GM21447 (cell line): ENCODE data around the gene PRKCH.
"Not testable (repeated sequence)": the region's sequence is repeated elsewhere in the genome, so short reads cannot be mapped to it uniquely, and the experiment has no call there.

Source experiments
- ATAC-seq: cut with Tn5 transposase; IDR thresholded peaks from one replicate; pipeline ENCODE4 v1.9.1; 2021; ENCODE audit not compliant: unreplicated experiment

Gene PRKCH

GRCh38 chr14:61304688-61305087 lies 16.7 kb upstream of the PRKCH start:
- ATAC-seq = no peak

- no peak for ATAC-seq
These were observed 13.2 kb upstream of the PRKCH start for GRCh38 chr14:61308198-61308597.

DNA sequence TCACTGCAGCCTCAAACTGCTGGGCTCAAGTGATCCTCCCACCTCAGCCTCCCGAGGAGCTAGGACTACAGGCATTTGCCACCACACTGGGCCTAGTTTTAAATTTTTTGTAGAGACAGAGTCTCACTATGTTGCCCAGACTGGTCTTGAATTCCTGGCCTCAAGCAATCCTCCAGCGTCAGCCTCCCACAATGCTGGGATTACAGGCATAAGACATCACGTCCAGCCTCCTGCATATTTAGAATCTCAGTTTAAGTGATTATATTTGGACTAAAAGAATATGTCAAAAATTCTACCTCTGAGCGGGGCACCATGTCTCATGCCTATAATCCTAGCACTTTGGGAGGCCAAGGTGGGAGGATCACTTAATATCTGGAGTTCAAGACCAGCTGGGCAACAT lies 12.7 kb upstream of the PRKCH start:
- not testable (repeated sequence) for ATAC-seq

GRCh38 chr14:61315313-61315712 lies 6.1 kb upstream of the PRKCH start:
- ATAC-seq = no peak

- no peak for ATAC-seq
These were observed 2.3 kb upstream of the PRKCH start for GRCh38 chr14:61319086-61319485.

DNA sequence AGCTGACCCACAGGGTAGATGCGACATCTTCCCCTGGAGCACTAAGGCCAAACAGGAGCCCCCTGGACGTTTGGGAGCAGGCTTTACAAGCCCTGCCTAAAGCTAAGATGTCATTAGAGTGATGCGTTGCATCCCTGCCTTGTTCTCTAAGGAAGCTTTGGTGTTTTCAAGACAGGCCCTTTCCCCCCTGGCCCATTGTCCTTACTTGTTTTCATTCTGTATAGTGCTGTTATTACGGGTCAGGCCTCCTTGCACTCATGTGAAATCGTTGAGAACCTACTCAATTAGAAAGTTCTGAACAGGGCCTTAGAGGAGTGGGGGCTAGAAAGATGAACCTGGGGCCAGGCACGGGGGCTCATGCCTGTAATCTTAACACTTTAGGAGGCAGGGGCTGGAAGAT lies 1.7 kb upstream of the PRKCH start:
- no peak for ATAC-seq

DNA sequence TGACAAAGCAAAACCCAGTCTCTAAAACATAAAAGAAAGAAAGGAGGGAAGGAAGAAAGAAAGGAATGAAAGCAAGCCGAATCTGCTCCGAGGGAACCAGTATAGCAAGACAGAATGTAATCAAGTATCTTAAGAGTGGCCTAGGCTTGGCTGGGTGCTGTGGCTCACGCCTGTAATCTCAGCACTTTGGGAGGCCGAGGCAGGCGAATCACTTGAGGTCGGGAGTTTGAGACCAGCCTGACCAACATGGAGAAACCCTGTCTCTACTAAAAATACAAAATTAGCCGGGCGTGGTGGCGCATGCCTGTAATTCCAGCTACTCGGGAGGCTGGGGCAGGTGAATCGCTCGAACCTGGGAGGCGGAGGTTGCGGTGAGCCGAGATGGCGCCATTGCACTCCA lies 1.2 kb upstream of the PRKCH start:
- ATAC-seq = not testable (repeated sequence)

DNA sequence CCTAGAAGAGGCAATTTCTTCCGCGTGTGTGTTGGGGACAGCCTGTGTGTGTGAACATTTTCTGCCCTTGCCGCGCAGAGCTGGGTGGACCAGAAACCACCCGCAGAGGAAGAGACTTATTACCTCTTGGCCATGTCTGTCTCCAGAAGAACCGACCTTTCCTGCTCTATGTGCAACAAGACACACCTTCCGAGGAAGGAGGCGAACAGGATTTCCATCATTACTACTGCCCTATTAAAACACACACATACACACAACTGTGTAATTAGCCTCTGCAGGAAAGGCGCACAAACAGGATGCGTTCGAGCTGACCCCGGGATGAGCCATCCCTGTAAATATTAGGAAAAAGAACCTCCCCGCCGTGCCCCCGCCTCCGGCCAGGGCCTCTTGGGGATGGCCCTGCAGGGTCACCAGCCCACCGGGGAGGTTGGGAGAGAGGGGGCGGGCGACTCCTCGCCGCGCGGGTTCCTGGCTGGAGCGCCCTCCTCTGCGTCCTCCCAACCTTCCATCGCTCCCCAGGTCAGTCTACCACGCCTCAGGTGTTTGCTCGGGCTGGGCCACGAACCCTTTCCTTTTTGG lies 484 bp upstream of the PRKCH start:
- no peak for ATAC-seq

DNA sequence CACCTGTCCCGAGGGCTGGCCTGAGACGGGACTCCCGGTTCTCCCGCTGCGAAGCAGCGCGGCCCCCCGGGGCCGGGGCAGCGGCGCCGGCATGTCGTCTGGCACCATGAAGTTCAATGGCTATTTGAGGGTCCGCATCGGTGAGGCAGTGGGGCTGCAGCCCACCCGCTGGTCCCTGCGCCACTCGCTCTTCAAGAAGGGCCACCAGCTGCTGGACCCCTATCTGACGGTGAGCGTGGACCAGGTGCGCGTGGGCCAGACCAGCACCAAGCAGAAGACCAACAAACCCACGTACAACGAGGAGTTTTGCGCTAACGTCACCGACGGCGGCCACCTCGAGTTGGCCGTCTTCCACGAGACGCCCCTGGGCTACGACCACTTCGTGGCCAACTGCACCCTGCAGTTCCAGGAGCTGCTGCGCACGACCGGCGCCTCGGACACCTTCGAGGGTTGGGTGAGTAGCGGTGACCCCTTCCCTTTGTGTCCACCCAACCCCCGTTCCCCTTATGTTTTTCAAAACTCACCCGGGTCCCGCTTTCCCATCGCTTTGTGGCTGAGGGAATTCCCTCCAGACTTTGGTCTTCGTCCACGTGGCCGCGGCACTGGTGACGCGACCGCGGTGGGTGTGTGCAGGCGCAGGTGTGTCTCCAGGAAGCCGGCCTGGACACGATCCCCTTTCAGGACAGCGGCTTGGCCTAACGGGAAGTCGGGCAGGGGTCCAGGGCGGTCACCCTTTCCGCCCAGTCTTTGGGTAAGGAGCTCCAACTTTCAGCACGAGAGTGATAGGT lies 826 bp downstream of the PRKCH start:
- ATAC-seq = no peak

- ATAC-seq = no peak
These were observed 1.5 kb downstream of the PRKCH start for GRCh38 chr14:61322799-61323290.

- ATAC-seq = no peak
These were observed 2.6 kb downstream of the PRKCH start for GRCh38 chr14:61323970-61324369.

GRCh38 chr14:61325166-61325565 lies 3.8 kb downstream of the PRKCH start:
- no peak for ATAC-seq

- no peak for ATAC-seq
These were observed 4.8 kb downstream of the PRKCH start for GRCh38 chr14:61326146-61326545.

DNA sequence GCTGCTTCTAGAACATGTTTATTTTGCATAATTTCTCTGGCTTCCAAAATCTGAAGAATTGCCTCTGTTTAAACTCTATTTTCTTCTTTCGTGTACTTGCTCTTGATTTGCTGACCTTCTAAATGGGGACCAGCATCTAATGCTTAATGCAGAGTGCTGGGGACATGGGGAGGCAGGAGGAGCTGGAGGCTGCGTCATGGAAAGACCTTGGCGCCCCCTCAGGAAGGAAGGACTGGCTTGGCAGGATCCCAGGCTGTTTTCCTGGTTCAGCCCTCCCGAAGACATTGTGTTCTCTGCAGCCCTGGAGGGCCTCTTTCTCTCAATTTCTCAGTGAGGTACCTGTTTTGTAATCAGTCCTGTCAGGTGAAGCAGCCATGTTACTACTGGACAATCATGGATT lies 5.5 kb downstream of the PRKCH start:
- no peak for ATAC-seq

GRCh38 chr14:61328626-61329262 lies 7.4 kb downstream of the PRKCH start:
- no peak for ATAC-seq

DNA sequence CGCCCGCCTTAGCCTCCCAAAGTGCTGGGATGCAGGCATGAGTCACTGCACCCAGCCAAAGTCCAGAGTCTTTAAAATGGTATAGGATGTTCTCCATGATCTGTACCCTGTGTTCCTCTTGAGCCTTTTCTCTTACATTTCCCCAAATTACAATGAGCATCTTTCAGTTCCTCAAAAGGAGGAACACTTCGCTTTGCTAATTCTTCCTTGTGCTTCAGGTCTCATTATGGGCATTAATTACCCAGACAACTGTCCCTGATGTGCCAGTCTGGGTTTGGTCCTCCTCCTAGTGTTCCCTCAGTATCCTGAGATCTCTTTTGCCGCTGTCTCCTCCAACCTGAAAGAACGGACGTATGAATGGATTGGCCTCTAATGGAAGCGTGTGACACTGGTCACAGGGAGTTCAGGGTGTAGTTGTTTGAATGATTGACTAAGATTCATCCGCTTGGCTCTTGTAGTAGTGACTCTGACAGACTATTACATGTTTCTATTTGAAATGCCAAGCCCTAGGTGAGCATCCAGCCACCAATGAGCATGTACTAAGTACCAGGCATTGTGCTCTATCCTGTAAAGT lies 8.2 kb downstream of the PRKCH start:
- ATAC-seq = no peak

DNA sequence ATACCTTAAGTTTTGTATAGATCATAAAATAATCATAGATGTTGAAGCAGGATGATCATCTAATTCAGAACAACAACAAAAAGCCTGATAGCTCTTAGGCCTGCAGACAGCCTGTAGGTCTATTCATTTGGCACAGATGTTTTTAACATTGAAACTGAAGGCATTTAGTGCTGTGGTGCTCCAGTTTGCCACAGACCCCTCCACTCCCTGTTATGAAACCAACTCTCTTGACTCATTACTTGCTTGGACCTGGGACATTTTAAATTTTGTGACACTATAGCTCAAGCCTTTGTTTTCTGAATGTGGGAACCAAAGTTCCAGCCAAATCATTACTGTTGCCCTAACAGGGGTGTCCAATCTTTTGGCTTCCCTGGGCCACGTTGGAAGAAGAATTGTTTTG lies 9.1 kb downstream of the PRKCH start:
- ATAC-seq = no peak

GRCh38 chr14:61331992-61332657 lies 10.7 kb downstream of the PRKCH start:
- no peak for ATAC-seq

- no peak for ATAC-seq
These were observed 11.3 kb downstream of the PRKCH start for GRCh38 chr14:61332658-61333029.

DNA sequence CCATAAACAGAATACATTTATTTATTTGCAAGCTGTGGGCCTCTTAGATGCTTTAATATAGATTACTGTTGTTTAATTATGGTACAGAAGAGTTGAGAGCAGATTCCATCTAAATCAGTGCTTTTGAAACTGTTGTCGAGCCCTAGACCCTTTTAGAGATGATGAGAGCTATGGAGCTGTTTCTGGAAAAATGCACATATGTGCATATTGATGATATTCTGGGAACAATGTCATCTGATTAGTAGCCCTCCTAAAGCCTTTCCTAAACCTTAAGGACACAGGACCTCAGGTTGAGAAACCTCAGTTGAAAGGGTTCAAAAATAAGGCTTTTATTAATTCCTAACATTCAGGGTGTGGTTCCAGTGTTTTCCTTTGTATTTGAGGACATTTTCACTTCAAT lies 11.7 kb downstream of the PRKCH start:
- no peak for ATAC-seq

DNA sequence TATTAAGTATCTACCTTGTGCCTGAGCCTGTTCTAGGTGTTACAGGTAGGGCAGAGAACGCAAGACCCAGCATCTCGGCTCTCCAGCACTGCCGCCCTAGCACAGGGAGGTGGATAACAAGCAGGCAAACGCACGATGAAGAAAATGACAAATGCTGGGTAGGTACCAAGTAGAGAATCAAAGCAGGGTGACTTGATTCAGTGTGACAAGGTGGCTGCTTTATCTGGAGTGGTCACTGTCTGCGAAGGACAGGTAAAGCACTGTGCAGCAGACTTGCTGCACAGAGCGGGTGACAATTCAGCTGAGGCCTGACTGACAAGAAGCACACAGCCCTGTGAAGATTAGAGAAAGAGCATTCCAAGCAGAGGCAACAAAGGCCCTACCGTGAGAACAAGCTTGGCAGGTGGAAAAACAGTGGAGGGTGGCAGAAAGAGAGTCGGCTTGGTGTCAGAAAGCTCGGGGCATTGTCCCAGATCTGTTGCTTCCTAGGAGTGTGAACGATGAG lies 12.9 kb downstream of the PRKCH start:
- ATAC-seq = no peak
